ENCODE results near the gene OR52B2. TPM values are rescaled to one million over a fixed set of nuclear protein-coding genes. Genes with fewer than 3 reads are reported as not detected.

OR52B2 gene
- polyA plus RNA-seq, 1 donor from 2014 or later, result not detected

- no peaks in the 10 kb centered on the region for H3K9me3 ChIP-seq (ENCODE audit: low read length)
- TF ChIP-seq MXI1 (conservative IDR thresholded peaks at IDR 0.05; ENCODE audit: poor library complexity, severe bottlenecking) (no peak), EZH2 (IDR thresholded peaks at IDR 0.05; ENCODE audit: borderline replicate concordance, insufficient read depth, low read length, poor library complexity, severe bottlenecking) (no peak), REST (IDR thresholded peaks at IDR 0.05; ENCODE audit: borderline replicate concordance) (no peak), RAD21 (conservative IDR thresholded peaks at IDR 0.05) (no peak), POLR2AphosphoS5 (IDR thresholded peaks at IDR 0.05) (no peak), CTCF (IDR thresholded peaks at IDR 0.05; ENCODE audit: poor library complexity, severe bottlenecking) (no peak), SMC3 (conservative IDR thresholded peaks at IDR 0.05; ENCODE audit: poor library complexity) (no peak), TAF1 (IDR thresholded peaks at IDR 0.05; ENCODE audit: low read depth) (no peak), EP300 (conservative IDR thresholded peaks at IDR 0.05; ENCODE audit: poor library complexity, severe bottlenecking) (no peak)
- H3K4me3 ChIP-seq (ENCODE audit: low read length), result no peak within 1 kb of the TSS
- no peaks in the 10 kb centered on the region for H3K27me3 ChIP-seq (ENCODE audit: insufficient read depth, low read depth, low read length)
- H3K36me3 ChIP-seq (ENCODE audit: insufficient read depth, low read length), result no peaks in the 10 kb centered on the region
- no peaks in the 10 kb centered on the region for H4K20me1 ChIP-seq (ENCODE audit: insufficient read depth)
- no peak within 1 kb of the TSS for H2AFZ ChIP-seq (ENCODE audit: low read depth, low read length)
- H3K4me2 ChIP-seq (ENCODE audit: low read length), result no peak within 1 kb of the TSS
- no peaks in the 10 kb centered on the region for H3F3A ChIP-seq (ENCODE audit: insufficient read depth, low read length, poor library complexity, severe bottlenecking)
- H3K9ac ChIP-seq (ENCODE audit: low read length), result no peak within 1 kb of the TSS
- H3K9me2 ChIP-seq (ENCODE audit: insufficient read depth, low read length), result no peaks in the 10 kb centered on the region
- H3K79me2 ChIP-seq (replicated peaks; ENCODE audit: insufficient read depth, low read length), result no peaks in the 10 kb centered on the region
- no peak within 1 kb of the TSS for H3K27ac ChIP-seq (ENCODE audit: low read length)
Measured at GRCh38 chr11:6205366-6205765, 35.2 kb upstream of the OR52B2 start, which contains the start of gene C11orf42. TSS of gene C11orf42 (plus strand) at chr11:6205557. CDS start at chr11:6205616, 59 bp downstream.

- no peak overlapping the region for H3K9ac ChIP-seq (ENCODE audit: low read length)
- no peak overlapping the region for H3K27ac ChIP-seq (ENCODE audit: low read length)
- no peaks in the 10 kb centered on the region for H3K79me2 ChIP-seq (replicated peaks; ENCODE audit: insufficient read depth, low read length)
- H3K4me3 ChIP-seq (ENCODE audit: low read length), result no peak overlapping the region
- H3K36me3 ChIP-seq (ENCODE audit: insufficient read depth, low read length), result no peaks in the 10 kb centered on the region
- H3K4me2 ChIP-seq (ENCODE audit: low read length), result no peak overlapping the region
- no peaks in the 10 kb centered on the region for H3K9me3 ChIP-seq (ENCODE audit: low read length)
- no peaks in the 10 kb centered on the region for H4K20me1 ChIP-seq (ENCODE audit: insufficient read depth)
- H3F3A ChIP-seq (ENCODE audit: insufficient read depth, low read length, poor library complexity, severe bottlenecking), result no peaks in the 10 kb centered on the region
- TF ChIP-seq REST (IDR thresholded peaks at IDR 0.05; ENCODE audit: borderline replicate concordance), result no peak
- TF ChIP-seq CTCF (IDR thresholded peaks at IDR 0.05; ENCODE audit: poor library complexity, severe bottlenecking), result no peak
- no peak for TF ChIP-seq POLR2AphosphoS5 (IDR thresholded peaks at IDR 0.05)
- no peak for TF ChIP-seq TAF1 (IDR thresholded peaks at IDR 0.05; ENCODE audit: low read depth)
- TF ChIP-seq SMC3 (conservative IDR thresholded peaks at IDR 0.05; ENCODE audit: poor library complexity), result no peak
- no peak for TF ChIP-seq RAD21 (conservative IDR thresholded peaks at IDR 0.05)
- no peaks in the 10 kb centered on the region for H3K27me3 ChIP-seq (ENCODE audit: insufficient read depth, low read depth, low read length)
- H2AFZ ChIP-seq (ENCODE audit: low read depth, low read length), result no peak overlapping the region
- H3K9me2 ChIP-seq (ENCODE audit: insufficient read depth, low read length), result no peaks in the 10 kb centered on the region
Measured at GRCh38 chr11:6204706-6205105, 34.6 kb upstream of the OR52B2 start.

Measured in neural cell (in vitro differentiated cells).